ENCODE measurements around the gene CUEDC1. TPM values are rescaled to one million over a fixed set of nuclear protein-coding genes. Genes with fewer than 3 reads are reported as not detected.

CUEDC1 gene
- total RNA-seq, 1 experiment from 2014 or later, result 53.5 TPM

DNA sequence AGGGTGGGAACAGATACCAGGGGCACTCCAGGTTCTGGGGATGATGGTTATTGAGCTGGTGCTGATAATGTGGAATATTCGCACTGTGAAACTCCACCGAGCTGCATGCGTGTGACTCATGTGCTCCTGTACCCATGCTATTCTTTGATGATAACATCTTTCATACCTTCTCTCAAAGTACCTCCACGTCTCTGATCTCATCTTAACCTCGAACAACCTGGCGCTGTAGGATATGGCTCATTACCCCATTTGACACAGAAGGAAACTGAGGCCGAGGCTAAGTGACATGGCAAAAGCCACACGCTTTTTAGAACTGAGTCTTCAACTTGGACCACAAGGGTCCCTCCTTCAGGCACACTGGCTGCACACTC, 75.1 kb downstream of the CUEDC1 start:
- no peaks in the 10 kb centered on the region for H3K9me3 ChIP-seq (ENCODE audit: low read depth, low read length, poor library complexity, severe bottlenecking)
- CTCF ChIA-PET, result no interaction called here
- peaks cover 5% of the 10 kb centered on the region for H3K36me3 ChIP-seq (ENCODE audit: insufficient read depth, low read length, poor library complexity, severe bottlenecking)
- no peak overlapping the region for H3K4me3 ChIP-seq (ENCODE audit: low read depth, low read length, poor library complexity, severe bottlenecking)
- no peaks in the 10 kb centered on the region for H3K27me3 ChIP-seq (replicated peaks; ENCODE audit: insufficient read depth, low read depth, low read length, poor library complexity)
- TF ChIP-seq EZH2 (IDR thresholded peaks at IDR 0.05; ENCODE audit: borderline replicate concordance, low read depth, low read length, poor library complexity, severe bottlenecking), result no peak
- TF ChIP-seq, protein P1, sequence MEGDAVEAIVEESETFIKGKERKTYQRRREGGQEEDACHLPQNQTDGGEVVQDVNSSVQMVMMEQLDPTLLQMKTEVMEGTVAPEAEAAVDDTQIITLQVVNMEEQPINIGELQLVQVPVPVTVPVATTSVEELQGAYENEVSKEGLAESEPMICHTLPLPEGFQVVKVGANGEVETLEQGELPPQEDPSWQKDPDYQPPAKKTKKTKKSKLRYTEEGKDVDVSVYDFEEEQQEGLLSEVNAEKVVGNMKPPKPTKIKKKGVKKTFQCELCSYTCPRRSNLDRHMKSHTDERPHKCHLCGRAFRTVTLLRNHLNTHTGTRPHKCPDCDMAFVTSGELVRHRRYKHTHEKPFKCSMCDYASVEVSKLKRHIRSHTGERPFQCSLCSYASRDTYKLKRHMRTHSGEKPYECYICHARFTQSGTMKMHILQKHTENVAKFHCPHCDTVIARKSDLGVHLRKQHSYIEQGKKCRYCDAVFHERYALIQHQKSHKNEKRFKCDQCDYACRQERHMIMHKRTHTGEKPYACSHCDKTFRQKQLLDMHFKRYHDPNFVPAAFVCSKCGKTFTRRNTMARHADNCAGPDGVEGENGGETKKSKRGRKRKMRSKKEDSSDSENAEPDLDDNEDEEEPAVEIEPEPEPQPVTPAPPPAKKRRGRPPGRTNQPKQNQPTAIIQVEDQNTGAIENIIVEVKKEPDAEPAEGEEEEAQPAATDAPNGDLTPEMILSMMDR (conservative IDR thresholded peaks at IDR 0.05; ENCODE audit: low read depth, low read length), result no peak
- H3K27ac ChIP-seq (ENCODE audit: low read depth, low read length, poor library complexity, severe bottlenecking), result no peak overlapping the region
- DNase-seq (ENCODE audit: low spot score), result no peak
- peaks cover 62% of the 10 kb centered on the region for H3K4me1 ChIP-seq (ENCODE audit: insufficient read depth, low read length, poor library complexity, severe bottlenecking)
- POLR2A ChIA-PET (ENCODE audit: low non-redundant PET), result no interaction called here
- no TSS peak for BruUV-seq (replicated peaks)
- intact Hi-C loops (cut with micrococcal nuclease; ENCODE audit: unreplicated experiment), result no loop called here

DNA sequence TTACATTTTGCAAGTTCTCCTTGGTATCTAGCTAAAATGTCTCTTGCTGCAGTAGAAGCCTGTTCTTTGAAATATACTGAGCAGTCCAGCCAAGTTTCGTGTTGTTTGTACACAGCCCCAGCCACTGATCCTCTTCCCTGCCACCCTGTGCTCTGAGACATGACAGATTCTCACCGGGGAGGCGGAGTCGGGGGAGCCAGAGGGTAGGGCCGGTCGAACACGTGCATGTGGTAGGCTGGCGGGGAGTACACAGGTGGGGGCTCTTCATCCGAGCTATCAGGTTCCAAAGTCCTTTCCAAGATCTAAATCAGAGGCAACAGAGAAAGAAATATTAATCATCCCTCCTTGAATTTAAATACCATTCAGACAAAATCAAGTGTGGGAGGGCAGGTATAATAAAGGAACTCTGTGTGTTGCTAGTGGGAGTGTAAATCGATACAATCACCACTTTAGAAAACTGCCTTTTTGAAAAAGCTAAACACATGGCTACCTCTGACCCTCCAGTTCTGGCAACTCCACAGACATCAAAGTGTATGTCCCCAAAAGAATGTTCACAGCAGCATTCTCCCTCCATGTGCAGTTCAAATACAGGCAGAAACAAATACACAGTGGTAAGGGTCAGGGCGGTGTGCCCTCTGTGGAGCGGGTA, 75.7 kb downstream of the CUEDC1 start:
- intact Hi-C loops (cut with micrococcal nuclease; ENCODE audit: unreplicated experiment), result no loop called here
- BruUV-seq (replicated peaks), result no TSS peak
- ChIA-PET POLR2A (ENCODE audit: low non-redundant PET) (no interaction called here), CTCF (no interaction called here)
- Histone ChIP-seq H3K4me1 (ENCODE audit: insufficient read depth, low read length, poor library complexity, severe bottlenecking) (peaks cover 65% of the 10 kb centered on the region), H3K4me3 (ENCODE audit: low read depth, low read length, poor library complexity, severe bottlenecking) (no peak overlapping the region), H3K27ac (ENCODE audit: low read depth, low read length, poor library complexity, severe bottlenecking) (peak overlapping the region; percentile 52), H3K36me3 (ENCODE audit: insufficient read depth, low read length, poor library complexity, severe bottlenecking) (peaks cover 5% of the 10 kb centered on the region), H3K9me3 (ENCODE audit: low read depth, low read length, poor library complexity, severe bottlenecking) (no peaks in the 10 kb centered on the region), H3K27me3 (replicated peaks; ENCODE audit: insufficient read depth, low read depth, low read length, poor library complexity) (no peaks in the 10 kb centered on the region)
- no peak for TF ChIP-seq EZH2 (IDR thresholded peaks at IDR 0.05; ENCODE audit: borderline replicate concordance, low read depth, low read length, poor library complexity, severe bottlenecking)
- TF ChIP-seq, protein P1 (conservative IDR thresholded peaks at IDR 0.05; ENCODE audit: low read depth, low read length), result no peak
- no peak for DNase-seq (ENCODE audit: low spot score)

DNA sequence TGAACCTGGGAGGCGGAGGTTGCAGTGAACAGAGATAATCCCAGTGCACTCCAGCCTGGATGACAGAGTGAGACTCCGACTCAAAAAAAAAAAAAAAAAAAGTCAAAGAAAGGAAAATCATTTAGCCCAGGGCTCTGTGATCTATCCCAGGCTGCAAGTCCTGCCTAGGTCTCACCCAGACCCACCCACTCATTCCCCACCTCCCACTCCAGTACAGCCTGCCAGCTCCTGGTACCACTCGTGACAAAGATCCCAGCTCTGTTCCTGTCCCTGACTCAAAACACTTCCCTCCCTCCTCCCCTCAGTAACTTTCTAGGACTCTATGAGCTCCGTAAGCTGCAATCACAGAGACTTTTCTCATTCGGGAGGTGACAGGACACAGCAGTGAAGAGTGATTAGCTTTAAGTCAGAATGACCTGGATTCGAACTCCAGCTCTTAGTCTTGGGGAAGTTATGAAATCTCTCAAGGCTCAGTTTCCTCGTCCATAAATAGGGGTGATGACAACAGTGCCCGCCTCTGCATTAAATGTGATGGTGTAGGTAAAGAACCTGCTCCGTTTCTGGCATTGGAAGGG, 77.3 kb downstream of the CUEDC1 start:
- DNase-seq (ENCODE audit: low spot score), result no peak
- Histone ChIP-seq H3K4me1 (ENCODE audit: insufficient read depth, low read length, poor library complexity, severe bottlenecking) (peaks cover 81% of the 10 kb centered on the region), H3K36me3 (ENCODE audit: insufficient read depth, low read length, poor library complexity, severe bottlenecking) (peaks cover 5% of the 10 kb centered on the region), H3K27ac (ENCODE audit: low read depth, low read length, poor library complexity, severe bottlenecking) (no peak overlapping the region), H3K9me3 (ENCODE audit: low read depth, low read length, poor library complexity, severe bottlenecking) (no peaks in the 10 kb centered on the region), H3K27me3 (replicated peaks; ENCODE audit: insufficient read depth, low read depth, low read length, poor library complexity) (no peaks in the 10 kb centered on the region), H3K4me3 (ENCODE audit: low read depth, low read length, poor library complexity, severe bottlenecking) (no peak overlapping the region)
- BruUV-seq (replicated peaks), result no TSS peak
- CTCF ChIA-PET, result interaction anchor here (1.6 kb wide), 1 partner anchor 15 kb away, joined by 8 read pairs; no protein-coding TSS in a partner anchor
- intact Hi-C loops (cut with micrococcal nuclease; ENCODE audit: unreplicated experiment), result no loop called here
- TF ChIP-seq EZH2 (IDR thresholded peaks at IDR 0.05; ENCODE audit: borderline replicate concordance, low read depth, low read length, poor library complexity, severe bottlenecking), result no peak
- TF ChIP-seq, protein P1 (conservative IDR thresholded peaks at IDR 0.05; ENCODE audit: low read depth, low read length), result no peak
- POLR2A ChIA-PET (ENCODE audit: low non-redundant PET), result no interaction called here
